Hematopoietic multipotent progenitor cell treated with erythropoietin and hydrocortisone succinate and interleukin-3 and kit ligand, for 4 days (in vitro differentiated cells): ENCODE data around the gene KCNIP3.
"Not testable (repeated sequence)": the region's sequence is repeated elsewhere in the genome, so short reads cannot be mapped to it uniquely, and the experiment has no call there.

Experiments used
- DNase-seq: peaks from one replicate; pipeline ENCODE4 v3.0.0-alpha.2; 2015

Gene KCNIP3

DNA sequence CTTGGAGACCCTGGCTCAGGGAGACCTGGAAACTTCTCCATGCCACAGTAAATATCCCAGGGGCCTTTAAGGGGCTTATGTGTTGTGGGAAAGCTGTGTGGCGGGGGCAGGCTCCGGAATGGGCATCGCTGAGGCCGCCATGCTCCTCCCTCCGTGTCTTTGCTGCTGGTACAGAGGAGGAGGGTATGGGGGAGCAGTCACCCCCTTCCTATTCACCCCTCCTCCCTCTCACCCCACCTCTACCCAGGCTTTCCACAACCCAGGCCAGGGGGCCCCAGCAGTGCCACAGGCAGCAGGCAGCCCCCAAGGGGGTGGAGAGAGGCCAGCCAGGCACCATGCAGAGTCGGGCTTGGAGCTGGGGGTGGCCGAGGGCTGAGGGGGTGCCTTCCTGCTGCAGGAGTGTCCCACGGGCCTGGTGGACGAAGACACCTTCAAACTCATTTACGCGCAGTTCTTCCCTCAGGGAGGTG lies 77.3 kb downstream of the KCNIP3 start:
- no peak for DNase-seq

DNA sequence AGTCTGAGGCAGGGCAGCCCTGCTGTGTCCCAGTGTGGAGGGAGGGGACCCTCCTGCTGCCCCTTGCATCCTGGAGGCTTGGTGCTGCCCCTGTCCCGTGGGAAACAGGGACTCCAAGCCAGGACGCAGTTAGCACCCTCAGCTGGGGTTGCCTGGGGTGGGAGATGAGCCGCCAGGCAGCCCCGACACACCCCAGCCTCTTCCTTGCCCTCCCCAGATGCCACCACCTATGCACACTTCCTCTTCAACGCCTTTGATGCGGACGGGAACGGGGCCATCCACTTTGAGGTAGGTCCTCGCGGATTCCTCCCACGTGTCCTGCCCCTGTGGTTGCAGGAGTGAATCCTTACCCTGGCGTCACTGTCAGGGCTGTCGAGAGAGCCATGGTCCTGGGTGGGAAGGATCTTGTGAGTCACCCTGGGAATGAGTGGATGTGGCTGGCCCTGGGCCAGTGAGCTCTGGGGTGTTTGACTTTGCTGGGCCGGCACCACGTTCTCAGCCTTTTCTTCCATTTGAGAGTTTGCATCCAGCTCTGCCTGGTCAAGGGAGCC lies 77.8 kb downstream of the KCNIP3 start:
- no peak for DNase-seq

DNA sequence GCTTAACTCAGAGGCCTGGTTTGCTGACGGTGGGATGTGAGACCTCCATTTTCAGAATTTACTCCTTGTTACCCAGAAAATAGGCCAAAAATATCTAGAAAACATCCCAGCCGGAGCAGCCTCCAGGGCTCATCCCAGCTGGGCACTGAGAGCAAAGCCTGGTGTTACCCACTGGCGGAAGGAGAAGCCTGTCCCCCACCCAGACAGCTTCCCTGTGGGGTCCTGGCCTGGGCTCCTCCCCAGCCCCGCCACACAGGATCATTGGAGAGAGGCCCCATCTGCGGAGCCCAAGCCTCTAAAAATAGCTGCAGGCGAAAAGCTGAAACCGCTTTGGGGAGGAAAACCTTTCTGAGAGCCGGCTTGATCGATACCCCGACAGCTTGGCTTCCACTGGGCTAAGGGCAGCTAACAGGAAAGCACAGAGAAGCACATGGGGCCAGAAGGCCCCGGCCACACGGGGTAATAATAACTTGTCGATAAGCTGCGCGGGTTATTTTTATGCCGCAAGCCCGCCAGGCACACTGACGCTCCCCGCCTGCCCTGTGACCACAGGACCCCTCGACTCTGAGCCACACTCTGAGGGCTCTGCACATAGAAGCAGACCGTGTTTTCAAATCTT lies 78.5 kb downstream of the KCNIP3 start:
- DNase-seq = no peak

DNA sequence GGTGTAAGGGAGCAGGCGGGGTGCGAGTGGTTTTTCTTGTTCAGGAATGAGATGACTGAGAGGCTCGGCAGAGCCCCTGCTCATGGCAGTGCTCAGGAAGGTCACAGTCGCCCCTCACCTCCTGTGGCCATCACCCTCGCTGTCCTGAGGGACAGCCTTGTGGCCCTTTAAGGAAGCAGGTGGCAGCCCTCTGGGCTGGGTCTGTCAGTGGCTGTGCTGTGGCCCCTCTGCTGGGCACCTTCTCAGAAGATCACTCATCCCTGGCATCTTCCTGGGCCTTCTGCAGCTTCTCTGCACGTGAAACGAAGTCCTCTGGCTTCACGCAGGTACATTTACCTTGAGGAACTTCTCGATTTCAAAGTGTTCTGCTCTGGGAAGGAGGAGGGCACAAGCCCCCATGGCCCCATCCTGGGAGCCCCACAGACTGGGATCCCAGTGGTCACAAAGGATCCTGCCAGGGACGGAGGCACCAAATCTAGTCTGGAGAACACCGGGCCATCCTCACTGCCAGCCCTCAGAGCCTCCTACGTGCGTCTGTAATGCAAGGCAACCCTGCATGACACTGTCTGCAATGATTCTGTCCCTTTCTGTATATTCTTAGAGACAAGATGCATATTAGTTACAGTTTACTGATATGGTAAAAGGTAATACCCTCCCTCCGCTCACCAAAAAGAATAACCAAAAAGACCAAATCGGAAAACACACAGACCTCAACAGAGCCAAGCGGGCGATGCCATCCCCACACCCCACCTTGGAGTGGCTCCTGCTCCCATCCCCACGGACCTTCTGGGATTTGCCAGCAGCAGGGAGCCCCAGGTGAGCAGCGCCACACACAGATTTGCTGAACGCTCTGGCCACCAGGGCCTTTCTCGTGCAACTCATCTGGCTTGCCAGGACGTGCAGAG lies 79.4 kb downstream of the KCNIP3 start:
- no peak for DNase-seq

DNA sequence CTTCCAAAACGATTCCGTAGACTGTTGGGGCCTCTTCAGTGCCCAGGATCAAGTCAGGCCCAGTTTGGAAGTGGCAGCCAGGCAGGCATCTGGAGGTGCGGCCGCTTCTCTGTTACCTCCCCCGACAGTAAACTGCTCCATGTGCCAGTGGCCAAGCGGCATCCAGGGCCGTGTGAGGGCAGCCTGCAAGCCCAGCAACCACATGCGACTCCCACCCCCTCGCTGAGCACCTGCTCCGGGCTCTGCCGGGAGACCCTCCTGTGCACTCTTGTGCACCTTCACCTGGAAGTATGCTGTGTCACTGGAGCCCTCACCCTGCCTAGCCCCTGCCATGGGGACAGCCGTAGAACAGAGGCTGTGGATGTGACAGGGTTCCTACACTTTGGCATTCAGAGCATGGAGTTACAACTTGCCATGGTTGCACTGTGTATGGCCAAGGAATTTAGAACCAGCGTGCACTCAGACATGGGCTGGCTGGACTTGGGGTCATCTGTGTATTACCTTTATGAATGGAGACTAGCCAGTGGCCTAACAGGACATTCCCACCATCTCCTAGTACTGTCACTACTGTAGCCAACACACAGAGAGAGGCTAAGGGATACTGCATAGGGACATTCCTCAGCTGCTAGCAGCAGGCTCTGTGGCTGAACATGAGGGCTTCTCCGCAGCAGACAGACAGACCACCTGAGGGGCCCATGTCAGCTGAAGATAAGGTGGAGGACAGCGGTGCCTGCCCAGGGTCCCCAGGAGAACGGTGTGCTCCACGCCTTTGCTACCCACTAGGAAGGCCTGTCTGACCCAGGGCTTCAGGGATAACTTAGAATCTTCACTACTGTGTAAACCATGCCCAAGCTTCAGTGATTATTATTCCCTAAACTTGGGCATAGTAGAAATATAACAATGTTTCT lies 80.3 kb downstream of the KCNIP3 start:
- no peak for DNase-seq

DNA sequence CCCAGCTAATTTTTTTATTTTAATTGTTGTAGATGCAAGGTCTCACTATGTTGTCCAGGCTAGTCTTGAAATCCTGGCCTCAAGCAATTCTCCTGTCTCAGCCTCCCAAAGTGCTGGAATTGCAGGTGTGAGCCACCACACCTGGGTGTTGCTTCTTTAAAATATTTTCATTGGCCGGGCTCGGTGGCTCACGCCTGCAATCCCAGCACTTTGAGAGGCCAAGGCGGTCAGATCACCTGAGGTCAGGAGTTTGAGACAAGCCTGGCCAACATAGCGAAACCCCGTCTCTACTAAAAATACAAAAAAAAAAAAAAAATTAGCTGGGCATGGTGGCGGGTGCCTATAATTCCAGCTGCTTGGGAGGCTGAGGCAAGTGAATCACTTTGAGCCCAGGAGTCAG lies 81.1 kb downstream of the KCNIP3 start:
- not testable (repeated sequence) for DNase-seq

DNA sequence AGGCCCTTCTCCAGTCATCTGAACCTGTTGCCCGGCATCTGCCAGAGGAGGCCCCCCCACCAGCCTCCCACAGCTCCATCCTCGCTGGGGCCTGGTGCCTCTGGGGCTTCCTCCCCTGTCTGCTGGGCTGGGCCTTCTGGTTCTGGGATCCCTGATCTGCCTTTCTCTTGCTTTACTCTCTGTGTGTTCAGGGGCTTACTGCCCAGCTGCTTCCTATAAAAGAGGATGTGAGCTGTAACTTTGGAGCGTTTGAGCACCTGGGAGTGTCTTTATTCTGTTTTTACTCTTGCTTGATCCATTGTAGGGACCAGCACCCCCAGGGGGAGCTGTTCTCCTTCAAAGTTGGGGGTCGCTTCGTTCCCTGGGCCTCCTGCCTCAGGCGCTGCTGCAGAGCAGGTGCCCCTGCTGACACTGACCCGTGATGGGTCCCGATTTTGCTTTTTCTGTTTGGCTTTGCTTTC lies 82.3 kb downstream of the KCNIP3 start:
- peak; percentile 29 for DNase-seq

DNA sequence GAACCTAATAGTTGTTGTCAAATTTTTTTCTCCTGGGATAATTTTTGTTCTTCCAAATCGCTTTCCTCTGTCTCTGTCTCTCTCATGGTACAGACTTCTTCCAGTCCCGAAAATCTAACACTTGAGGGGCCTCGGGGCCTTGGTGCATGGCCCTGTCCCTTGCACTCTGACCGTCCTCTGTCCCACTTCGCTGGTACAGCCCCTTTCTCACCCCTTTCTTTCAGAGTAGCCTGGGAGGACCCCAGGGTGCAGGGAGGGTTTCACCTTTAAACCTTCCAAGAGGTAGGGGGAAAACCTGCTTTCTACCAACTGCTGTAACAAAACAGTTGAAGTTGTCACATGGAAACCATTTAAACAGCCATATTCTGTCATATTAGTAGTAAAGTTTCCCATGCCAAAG lies 83.1 kb downstream of the KCNIP3 start:
- DNase-seq = no peak

DNA sequence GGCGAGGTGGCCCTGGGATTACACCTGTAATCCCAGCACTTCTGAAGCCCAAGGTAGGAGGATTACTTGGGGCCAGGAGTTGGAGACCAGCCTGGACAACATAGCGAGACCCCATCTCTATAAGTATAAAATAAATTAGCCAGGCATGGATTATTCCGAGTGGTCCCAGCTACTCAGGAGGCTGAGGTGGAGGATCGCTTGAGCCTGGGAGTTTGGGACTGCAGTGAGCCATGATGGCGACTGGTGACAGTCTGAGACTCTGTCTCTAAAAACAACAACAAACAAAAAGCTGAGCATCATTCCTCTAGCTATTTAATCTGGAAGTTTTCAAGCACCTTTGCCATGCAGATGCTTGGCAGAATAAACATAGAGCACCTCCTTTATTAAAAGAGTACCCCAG lies 83.6 kb downstream of the KCNIP3 start:
- DNase-seq = no peak

DNA sequence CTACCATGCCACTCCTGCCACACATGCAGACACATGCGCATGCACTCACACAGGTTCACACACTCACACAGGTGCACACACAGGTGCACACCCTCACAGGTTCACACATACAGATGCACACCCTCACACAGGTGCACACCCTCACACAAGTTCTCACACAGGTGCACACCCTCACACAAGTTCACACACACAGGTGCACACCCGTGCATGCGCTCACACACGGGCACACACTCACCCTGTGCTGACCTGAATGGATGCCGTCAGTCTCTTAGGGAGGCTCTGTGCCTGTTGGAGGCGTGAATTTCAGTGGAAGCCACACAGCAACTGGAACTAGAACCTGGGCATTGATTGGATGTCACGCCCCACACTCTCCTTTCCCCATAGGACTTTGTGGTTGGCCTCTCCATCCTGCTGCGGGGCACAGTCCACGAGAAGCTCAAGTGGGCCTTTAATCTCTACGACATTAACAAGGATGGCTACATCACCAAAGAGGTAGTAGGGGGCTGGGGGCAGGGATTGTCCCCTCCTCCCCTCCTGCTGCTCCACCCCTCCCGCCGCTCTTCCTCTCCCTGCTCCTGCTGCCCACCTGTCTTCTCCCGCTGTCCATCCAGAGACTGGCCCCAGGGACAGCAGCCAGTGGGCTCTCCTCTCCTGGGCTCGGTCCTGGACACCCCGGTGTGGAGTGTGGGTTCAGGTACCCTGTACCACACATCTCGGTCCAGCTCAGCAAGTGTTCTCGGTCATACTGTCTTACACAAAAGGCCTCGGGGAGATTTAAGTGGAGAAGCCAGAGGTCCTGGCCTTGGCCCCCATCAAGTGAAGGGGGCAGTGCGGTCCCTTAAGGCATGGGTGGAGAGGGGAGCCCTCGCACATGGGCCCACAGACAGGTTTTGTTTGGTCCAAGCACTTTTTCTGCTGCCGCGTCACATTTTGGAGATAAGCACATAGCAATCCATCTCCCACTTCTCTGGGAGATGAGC lies 84.4 kb downstream of the KCNIP3 start:
- DNase-seq = no peak

DNA sequence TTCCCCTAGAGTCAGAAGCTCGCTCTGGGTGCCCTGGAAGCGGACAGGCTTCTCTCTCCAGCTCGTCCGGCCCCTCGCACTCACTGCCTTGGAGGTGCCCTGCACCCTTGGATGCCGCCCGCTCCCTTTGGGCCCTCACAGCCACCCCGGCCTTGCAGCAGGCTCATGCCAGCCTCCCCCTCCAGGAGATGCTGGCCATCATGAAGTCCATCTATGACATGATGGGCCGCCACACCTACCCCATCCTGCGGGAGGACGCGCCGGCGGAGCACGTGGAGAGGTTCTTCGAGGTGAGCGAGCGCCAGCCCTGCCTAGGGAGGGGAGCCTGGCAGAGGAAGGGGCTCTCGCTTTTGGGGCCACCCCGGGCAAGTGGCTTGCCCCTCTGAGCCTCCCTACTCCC lies 85.0 kb downstream of the KCNIP3 start:
- no peak for DNase-seq

DNA sequence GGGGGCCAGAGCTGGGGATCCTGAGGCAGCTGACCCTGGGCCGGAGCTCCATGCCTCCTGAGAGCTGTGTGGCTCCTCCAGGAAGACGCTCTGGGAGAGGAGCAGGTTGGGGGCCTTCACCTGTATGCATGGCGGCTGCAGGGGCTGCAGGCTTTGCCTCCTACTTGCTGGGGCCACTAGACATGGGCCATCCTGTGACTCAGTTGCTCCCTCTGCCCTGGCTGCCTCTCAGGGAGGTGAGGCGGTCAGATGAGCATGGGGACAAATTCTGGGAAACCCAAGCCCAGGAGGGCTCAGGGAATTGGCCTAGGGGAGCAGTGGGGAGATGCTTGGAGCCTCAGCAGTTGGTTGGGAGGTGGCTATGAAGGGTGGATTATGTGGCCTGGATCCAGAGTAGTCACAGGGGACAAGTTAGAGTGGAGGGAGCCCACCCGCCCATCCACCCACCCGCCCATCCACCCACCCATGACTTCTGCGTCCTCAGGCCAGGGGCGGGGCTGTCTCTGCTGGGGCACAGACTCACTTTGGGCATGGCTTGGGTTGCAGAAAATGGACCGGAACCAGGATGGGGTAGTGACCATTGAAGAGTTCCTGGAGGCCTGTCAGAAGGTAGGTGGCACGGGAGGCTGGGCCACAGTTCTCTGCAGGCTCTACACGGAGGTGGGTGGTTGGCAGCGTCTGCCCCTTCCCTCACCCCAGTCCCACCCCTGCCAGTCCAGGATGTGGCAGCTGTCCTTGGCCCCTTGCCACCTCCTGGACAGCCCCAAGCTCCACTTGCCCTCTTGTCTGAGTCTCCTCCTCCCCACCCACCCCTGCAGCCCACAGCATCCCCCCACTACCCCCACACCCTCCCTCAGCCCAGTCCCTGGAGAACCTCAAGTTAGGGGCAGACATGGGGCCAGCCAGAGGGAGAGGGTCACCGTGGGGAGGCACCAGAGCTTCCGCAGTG lies 85.8 kb downstream of the KCNIP3 start:
- no peak for DNase-seq

DNA sequence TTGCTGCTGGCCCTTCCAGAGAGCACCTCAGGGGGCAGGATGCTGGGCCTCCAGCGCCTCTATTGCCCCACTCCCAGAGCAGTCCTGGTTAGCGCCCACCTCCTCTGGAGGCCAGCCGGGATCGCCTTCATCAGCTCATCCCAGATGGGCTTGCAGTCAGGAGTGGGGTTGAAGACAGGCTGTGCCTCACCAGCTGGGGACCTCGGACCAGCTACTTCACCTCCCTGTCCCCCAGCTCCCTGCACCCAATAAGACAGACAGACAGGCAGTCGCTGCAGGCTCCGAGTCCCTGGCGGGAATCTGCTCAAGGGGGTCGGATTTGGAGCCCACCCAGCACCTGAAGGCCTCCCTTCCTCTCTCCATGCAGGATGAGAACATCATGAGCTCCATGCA lies 86.5 kb downstream of the KCNIP3 start:
- DNase-seq = no peak

DNA sequence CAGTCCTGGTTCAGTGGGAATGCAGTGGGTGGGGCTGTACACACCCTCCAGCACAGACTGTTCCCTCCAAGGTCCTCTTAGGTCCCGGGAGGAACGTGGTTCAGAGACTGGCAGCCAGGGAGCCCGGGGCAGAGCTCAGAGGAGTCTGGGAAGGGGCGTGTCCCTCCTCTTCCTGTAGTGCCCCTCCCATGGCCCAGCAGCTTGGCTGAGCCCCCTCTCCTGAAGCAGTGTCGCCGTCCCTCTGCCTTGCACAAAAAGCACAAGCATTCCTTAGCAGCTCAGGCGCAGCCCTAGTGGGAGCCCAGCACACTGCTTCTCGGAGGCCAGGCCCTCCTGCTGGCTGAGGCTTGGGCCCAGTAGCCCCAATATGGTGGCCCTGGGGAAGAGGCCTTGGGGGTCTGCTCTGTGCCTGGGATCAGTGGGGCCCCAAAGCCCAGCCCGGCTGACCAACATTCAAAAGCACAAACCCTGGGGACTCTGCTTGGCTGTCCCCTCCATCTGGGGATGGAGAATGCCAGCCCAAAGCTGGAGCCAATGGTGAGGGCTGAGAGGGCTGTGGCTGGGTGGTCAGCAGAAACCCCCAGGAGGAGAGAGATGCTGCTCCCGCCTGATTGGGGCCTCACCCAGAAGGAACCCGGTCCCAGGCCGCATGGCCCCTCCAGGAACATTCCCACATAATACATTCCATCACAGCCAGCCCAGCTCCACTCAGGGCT lies 87.9 kb downstream of the KCNIP3 start:
- no peak for DNase-seq

DNA sequence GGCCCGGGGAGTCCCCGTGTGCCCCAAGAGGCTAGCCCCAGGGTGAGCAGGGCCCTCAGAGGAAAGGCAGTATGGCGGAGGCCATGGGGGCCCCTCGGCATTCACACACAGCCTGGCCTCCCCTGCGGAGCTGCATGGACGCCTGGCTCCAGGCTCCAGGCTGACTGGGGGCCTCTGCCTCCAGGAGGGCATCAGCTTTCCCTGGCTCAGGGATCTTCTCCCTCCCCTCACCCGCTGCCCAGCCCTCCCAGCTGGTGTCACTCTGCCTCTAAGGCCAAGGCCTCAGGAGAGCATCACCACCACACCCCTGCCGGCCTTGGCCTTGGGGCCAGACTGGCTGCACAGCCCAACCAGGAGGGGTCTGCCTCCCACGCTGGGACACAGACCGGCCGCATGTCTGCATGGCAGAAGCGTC lies 88.4 kb downstream of the KCNIP3 start:
- no peak for DNase-seq

DNA sequence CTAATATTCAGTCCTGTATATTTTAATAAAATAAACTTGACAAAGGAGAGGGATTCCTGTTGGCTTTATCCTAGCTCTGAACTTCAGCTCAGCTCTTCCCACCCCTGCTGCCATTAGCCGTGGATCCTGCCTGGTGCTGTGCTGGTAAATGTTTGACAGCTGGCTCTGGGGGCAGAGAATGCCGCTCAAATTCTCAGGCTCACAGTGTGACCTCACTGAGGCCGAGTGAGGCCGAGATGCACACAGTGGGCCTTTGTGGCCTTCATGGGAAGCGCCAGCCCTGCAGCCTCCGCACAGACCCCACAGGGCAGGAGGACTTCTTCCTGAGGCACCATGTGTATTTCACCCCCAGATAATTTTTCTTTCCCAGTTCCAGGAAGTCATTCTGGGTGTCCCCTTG lies 88.9 kb downstream of the KCNIP3 start:
- no peak for DNase-seq

DNA sequence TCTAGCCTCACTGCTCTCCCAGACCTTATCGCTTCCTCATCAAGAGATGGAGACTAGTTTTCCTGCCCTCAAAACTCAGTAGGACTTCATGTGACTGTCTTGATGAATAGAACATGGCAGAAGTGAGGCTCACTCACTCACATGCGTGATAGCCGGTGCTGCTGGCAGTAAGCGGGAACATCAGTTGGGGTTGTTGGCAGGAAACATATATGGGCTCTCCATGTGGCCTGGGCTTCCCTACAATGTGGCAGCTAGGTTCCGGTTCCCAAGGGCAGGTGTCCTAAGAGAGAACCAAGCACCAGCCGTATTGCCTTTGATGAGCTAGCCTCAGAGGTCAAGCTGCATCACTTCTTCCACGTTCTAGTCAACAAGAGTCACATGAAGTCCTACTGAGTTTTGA lies 90.2 kb downstream of the KCNIP3 start:
- no peak for DNase-seq

DNA sequence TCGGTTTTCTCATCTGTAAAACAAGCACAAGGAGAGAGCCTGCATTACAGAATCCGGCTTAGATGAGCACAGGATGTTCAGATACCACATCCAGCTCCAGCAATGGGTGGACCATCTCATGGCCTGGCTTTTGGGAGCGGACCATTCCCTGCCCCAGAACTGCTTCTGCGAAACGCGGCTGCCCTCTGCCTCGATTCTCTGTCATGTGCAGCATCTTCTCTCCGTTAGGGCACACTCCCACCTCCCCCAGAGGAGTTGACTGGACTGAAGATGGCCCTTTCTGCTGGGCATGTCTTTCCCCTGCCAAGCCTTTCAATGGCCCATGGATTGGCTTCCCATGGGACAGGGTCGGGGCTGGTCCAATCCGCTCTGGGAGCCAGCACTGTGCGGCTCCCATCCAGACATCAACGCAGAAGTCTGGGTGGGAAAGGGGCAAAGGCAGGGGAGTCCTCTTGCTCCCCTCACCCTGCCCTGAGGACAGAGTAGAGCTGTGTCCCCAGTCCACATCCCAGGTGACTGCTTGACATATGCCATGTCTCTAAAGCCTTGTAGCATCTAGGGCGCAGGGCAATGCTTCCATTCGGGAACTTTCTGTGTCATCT lies 91.0 kb downstream of the KCNIP3 start:
- no peak for DNase-seq

DNA sequence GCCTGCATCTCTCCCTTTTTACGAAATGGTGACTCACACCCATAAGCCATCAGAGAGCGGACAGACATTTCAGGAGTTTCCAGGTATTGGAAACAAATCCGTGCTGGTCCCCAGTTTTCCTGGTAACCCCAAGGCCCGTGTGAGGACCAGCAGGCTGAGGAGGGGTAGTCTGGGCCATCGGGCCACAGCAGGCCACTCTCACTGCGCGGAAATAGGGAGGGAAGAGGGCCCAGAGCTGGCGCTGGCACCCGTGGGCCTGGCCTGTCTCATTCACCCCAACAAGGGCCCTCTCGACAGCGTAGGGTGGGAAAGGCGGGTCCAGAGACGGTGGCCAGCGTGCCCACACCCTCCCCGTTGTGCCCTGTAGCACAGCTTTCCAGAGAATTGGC lies 91.7 kb downstream of the KCNIP3 start:
- DNase-seq = no peak
